ENCODE measurements around the gene SELENOV. TPM values are rescaled to one million over a fixed set of nuclear protein-coding genes. Genes with fewer than 3 reads are reported as not detected.
A peak's percentile ranks its signal among the peaks of the same experiment; 100 is the strongest.

Gene SELENOV
- total RNA-seq, 1 donor from 2014 or later, result not detected

GRCh38 chr19:39483141-39483540, 31.8 kb upstream of the SELENOV start:
- Mint-ChIP-seq H3K9me3 (ENCODE audit: unreplicated experiment) (no peaks in the 10 kb centered on the region), H3K4me1 (ENCODE audit: low read depth, unreplicated experiment) (peaks cover 12% of the 10 kb centered on the region), H3K4me3 (ENCODE audit: unreplicated experiment) (peak overlapping the region; percentile 93), H3K27me3 (ENCODE audit: low read depth, unreplicated experiment) (no peaks in the 10 kb centered on the region), H3K36me3 (ENCODE audit: low read depth, unreplicated experiment) (peaks cover 9% of the 10 kb centered on the region), H3K27ac (ENCODE audit: unreplicated experiment) (no peak overlapping the region)
- H3K9ac ChIP-seq (ENCODE audit: low read length), result peak overlapping the region; percentile 8
- no peaks in the 10 kb centered on the region for H3K27me3 ChIP-seq (ENCODE audit: insufficient read depth, low read length)
- no peaks in the 10 kb centered on the region for H3K9me3 ChIP-seq (ENCODE audit: insufficient read depth, low read depth, low read length)
- FAIRE-seq (no peak), DNase-seq (ENCODE audit: low read depth) (no peak)
- H3K27ac ChIP-seq (ENCODE audit: low read depth, low read length), result no peak overlapping the region
- peaks cover 23% of the 10 kb centered on the region for H4K20me1 ChIP-seq (ENCODE audit: insufficient read depth, low read length)
- H3K4me3 ChIP-seq (ENCODE audit: insufficient read depth, low read depth, low read length), result no peak overlapping the region
- H3K4me2 ChIP-seq (ENCODE audit: low read length), result no peak overlapping the region
- TF ChIP-seq CTCF (IDR thresholded peaks at IDR 0.05; ENCODE audit: insufficient read depth, low read depth, low read length) (no peak), EZH2 (IDR thresholded peaks at IDR 0.05; ENCODE audit: insufficient read depth, low read length) (no peak)
- peaks cover 20% of the 10 kb centered on the region for H3K36me3 ChIP-seq (ENCODE audit: insufficient read depth, low read length)
- H2AFZ ChIP-seq (ENCODE audit: low read depth, low read length), result no peak overlapping the region
- H3K79me2 ChIP-seq (ENCODE audit: insufficient read depth, low read length), result peaks cover 49% of the 10 kb centered on the region
- peaks cover 17% of the 10 kb centered on the region for H3K4me1 ChIP-seq (ENCODE audit: insufficient read depth, low read length)

DNA sequence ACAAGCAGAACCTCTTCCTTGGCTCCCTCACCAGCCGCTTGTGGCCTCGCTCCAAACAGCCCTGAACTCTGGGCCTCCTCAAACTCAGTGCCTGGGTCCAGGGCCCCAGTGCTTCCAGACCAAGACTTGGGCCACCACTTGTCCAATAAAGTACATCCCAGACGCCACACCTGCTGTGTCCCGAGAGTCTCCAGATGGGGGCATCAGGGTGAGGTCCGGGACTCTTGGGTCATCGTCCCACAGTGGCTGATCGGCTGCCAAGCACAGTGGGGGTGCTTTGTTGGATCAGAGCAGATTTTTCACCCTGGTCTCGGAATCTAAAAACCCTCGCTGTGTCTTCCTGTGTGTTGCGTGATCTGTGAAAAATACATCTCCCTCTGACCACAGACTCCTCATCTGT, 25.2 kb upstream of the SELENOV start:
- Mint-ChIP-seq H3K4me3 (ENCODE audit: unreplicated experiment) (no peak overlapping the region), H3K27me3 (ENCODE audit: low read depth, unreplicated experiment) (no peaks in the 10 kb centered on the region), H3K36me3 (ENCODE audit: low read depth, unreplicated experiment) (peaks cover 19% of the 10 kb centered on the region), H3K4me1 (ENCODE audit: low read depth, unreplicated experiment) (no peaks in the 10 kb centered on the region), H3K9me3 (ENCODE audit: unreplicated experiment) (no peaks in the 10 kb centered on the region), H3K27ac (ENCODE audit: unreplicated experiment) (no peak overlapping the region)
- H3K9me3 ChIP-seq (ENCODE audit: insufficient read depth, low read depth, low read length), result no peaks in the 10 kb centered on the region
- FAIRE-seq, result no peak
- H3K9ac ChIP-seq (ENCODE audit: low read length), result no peak overlapping the region
- H3K4me2 ChIP-seq (ENCODE audit: low read length), result no peak overlapping the region
- no peak overlapping the region for H2AFZ ChIP-seq (ENCODE audit: low read depth, low read length)
- no peak for DNase-seq (ENCODE audit: low read depth)
- no peaks in the 10 kb centered on the region for H3K4me1 ChIP-seq (ENCODE audit: insufficient read depth, low read length)
- no peak overlapping the region for H3K4me3 ChIP-seq (ENCODE audit: insufficient read depth, low read depth, low read length)
- H3K36me3 ChIP-seq (ENCODE audit: insufficient read depth, low read length), result peaks cover 19% of the 10 kb centered on the region
- H3K27ac ChIP-seq (ENCODE audit: low read depth, low read length), result no peak overlapping the region
- H3K27me3 ChIP-seq (ENCODE audit: insufficient read depth, low read length), result no peaks in the 10 kb centered on the region
- TF ChIP-seq EZH2 (IDR thresholded peaks at IDR 0.05; ENCODE audit: insufficient read depth, low read length) (no peak), CTCF (IDR thresholded peaks at IDR 0.05; ENCODE audit: insufficient read depth, low read depth, low read length) (no peak)
- H4K20me1 ChIP-seq (ENCODE audit: insufficient read depth, low read length), result peaks cover 16% of the 10 kb centered on the region
- peaks cover 19% of the 10 kb centered on the region for H3K79me2 ChIP-seq (ENCODE audit: insufficient read depth, low read length)

DNA sequence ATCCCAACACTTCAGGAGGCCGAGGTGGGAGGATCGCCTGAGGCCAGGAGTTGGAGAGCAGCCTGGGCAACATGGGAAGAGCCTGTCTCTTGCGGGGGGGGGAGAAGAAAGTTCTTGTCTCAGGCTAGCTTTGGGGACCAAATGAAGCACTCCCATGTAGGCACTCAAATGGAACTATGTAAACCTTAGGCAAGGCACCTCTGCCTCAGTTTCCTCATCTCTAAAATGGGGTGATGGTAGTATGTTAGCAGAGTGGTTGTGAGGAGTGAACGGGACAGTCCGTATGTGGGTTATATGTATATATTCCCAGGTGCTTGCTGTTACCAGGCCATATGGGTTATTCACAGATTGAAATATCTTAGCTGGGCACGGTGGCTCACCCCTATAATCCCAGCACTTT, 22.7 kb upstream of the SELENOV start:
- peaks cover 7% of the 10 kb centered on the region for H3K27me3 Mint-ChIP-seq (ENCODE audit: low read depth, unreplicated experiment)
- no peak for FAIRE-seq
- no peak for TF ChIP-seq CTCF (IDR thresholded peaks at IDR 0.05; ENCODE audit: insufficient read depth, low read depth, low read length)
- TF ChIP-seq EZH2 (IDR thresholded peaks at IDR 0.05; ENCODE audit: insufficient read depth, low read length), result no peak

More for the DNA sequence above, 22.7 kb upstream of the SELENOV start:
- H3K4me3 ChIP-seq (ENCODE audit: insufficient read depth, low read depth, low read length), result no peak overlapping the region
- H3K4me1 Mint-ChIP-seq (ENCODE audit: low read depth, unreplicated experiment), result no peaks in the 10 kb centered on the region
- H3K4me1 ChIP-seq (ENCODE audit: insufficient read depth, low read length), result no peaks in the 10 kb centered on the region
- no peak overlapping the region for H3K27ac Mint-ChIP-seq (ENCODE audit: unreplicated experiment)
- no peak overlapping the region for H2AFZ ChIP-seq (ENCODE audit: low read depth, low read length)
- no peaks in the 10 kb centered on the region for H3K27me3 ChIP-seq (ENCODE audit: insufficient read depth, low read length)
- H3K36me3 ChIP-seq (ENCODE audit: insufficient read depth, low read length), result peaks cover 11% of the 10 kb centered on the region
- no peak overlapping the region for H3K4me2 ChIP-seq (ENCODE audit: low read length)
- H3K27ac ChIP-seq (ENCODE audit: low read depth, low read length), result no peak overlapping the region
- H3K79me2 ChIP-seq (ENCODE audit: insufficient read depth, low read length), result no peaks in the 10 kb centered on the region
- H3K36me3 Mint-ChIP-seq (ENCODE audit: low read depth, unreplicated experiment), result peaks cover 15% of the 10 kb centered on the region
- no peaks in the 10 kb centered on the region for H3K9me3 Mint-ChIP-seq (ENCODE audit: unreplicated experiment)
- H3K9ac ChIP-seq (ENCODE audit: low read length), result no peak overlapping the region
- peaks cover 9% of the 10 kb centered on the region for H4K20me1 ChIP-seq (ENCODE audit: insufficient read depth, low read length)
- H3K4me3 Mint-ChIP-seq (ENCODE audit: unreplicated experiment), result no peak overlapping the region
- H3K9me3 ChIP-seq (ENCODE audit: insufficient read depth, low read depth, low read length), result no peaks in the 10 kb centered on the region
- DNase-seq (ENCODE audit: low read depth), result no peak

Data from astrocyte (in vitro differentiated cells and primary cell).